Karpas-422 (cell line): ENCODE results near the gene MAPKAPK3. TPM values are rescaled to one million over a fixed set of nuclear protein-coding genes. Genes with fewer than 3 reads are reported as not detected.

Source experiments
- DNase-seq: peaks from one replicate; pipeline ENCODE4 v3.0.0-alpha.2; 2015
- H2AFZ ChIP-seq: fragments of 200-600 bp; sonication (generic); 2 replicates; pipeline ENCODE4 v1.6.1; 2014; ENCODE audit warnings: antibody characterized with exemption, low read length, mixed read lengths
- H3K27ac ChIP-seq: fragments of 200-600 bp; sonication (generic); 2 replicates; pipeline ENCODE4 v1.5.1; 2014; ENCODE audit warnings: mild to moderate bottlenecking, low read length, moderate library complexity
- H3K27me3 ChIP-seq: fragments of 200-600 bp; sonication (generic); 2 replicates; pipeline ENCODE4 v1.6.1; 2014; ENCODE audit warnings: low read length, mixed read lengths
- H3K36me3 ChIP-seq: fragments of 200-600 bp; sonication (generic); 2 replicates; pipeline ENCODE4 v1.6.1; 2014; ENCODE audit warnings: low read length, mixed read lengths; ENCODE audit not compliant: insufficient read depth
- H3K4me1 ChIP-seq: fragments of 200-600 bp; sonication (generic); 2 replicates; pipeline ENCODE4 v1.6.1; 2014; ENCODE audit warnings: mild to moderate bottlenecking, low read length, mixed read lengths
- H3K4me2 ChIP-seq: fragments of 200-600 bp; sonication (generic); 2 replicates; pipeline ENCODE4 v1.6.1; 2014; ENCODE audit warnings: low read length, low read depth, mild to moderate bottlenecking; ENCODE audit not compliant: poor library complexity, severe bottlenecking
- H3K4me3 ChIP-seq: fragments of 200-600 bp; sonication (generic); 2 replicates; pipeline ENCODE4 v1.5.1; 2014; ENCODE audit warnings: mild to moderate bottlenecking, antibody characterized with exemption, low read length, mixed read lengths
- H3K79me2 ChIP-seq: fragments of 200-600 bp; sonication (generic); 2 replicates; pipeline ENCODE4 v1.6.1; 2014; ENCODE audit warnings: mild to moderate bottlenecking, low read length, mixed read lengths
- H3K9ac ChIP-seq: fragments of 200-600 bp; sonication (generic); 2 replicates; pipeline ENCODE4 v1.6.0; 2014; ENCODE audit warnings: low read length
- H3K9me2 ChIP-seq: fragments of 200-600 bp; sonication (generic), shearing (Covaris generic); replicated peaks from 2 replicates; pipeline ENCODE4 v1.6.0; 2014; ENCODE audit warnings: mild to moderate bottlenecking, low read length, moderate library complexity; ENCODE audit not compliant: insufficient read depth
- H3K9me3 ChIP-seq: fragments of 300-700, 200-600 bp; sonication (generic); 2 replicates; pipeline ENCODE4 v1.6.1; 2014; ENCODE audit warnings: low read length, mixed read lengths
- H4K20me1 ChIP-seq: fragments of 200-600 bp; sonication (generic); 2 replicates; pipeline ENCODE4 v1.6.1; 2014; ENCODE audit warnings: mild to moderate bottlenecking, antibody characterized with exemption, low read length, low read depth; ENCODE audit not compliant: insufficient read depth
- total RNA-seq: library from RNA; depleted of rRNA; stranded (reverse); fragments of >200 nt; shearing (Covaris generic); gene quantifications from 2 replicates; pipeline ENCODE4 v1.2.3, GENCODE V29; 2014; ENCODE audit warnings: low replicate concordance

The MAPKAPK3 gene
- total RNA-seq, 1 experiment from 2014 or later, result 20.8 TPM

GRCh38 chr3:50616003-50616769 lies 765 bp upstream of the MAPKAPK3 start:
- peak overlapping the region; percentile 58 for H2AFZ ChIP-seq

GRCh38 chr3:50616770-50617095 lies 218 bp upstream of the MAPKAPK3 start:
- H3K27me3 ChIP-seq, result no peaks in the 10 kb centered on the region; the same call in 1 of the 2 replicates
- no peaks in the 10 kb centered on the region for H3K9me3 ChIP-seq
- peak overlapping the region; percentile 58 for H2AFZ ChIP-seq
- H3K4me1 ChIP-seq, result peaks cover 25% of the 10 kb centered on the region
- no peaks in the 10 kb centered on the region for H3K9me2 ChIP-seq
- H3K36me3 ChIP-seq, result no peaks in the 10 kb centered on the region
- H4K20me1 ChIP-seq, result peaks cover 10% of the 10 kb centered on the region; the same call in 1 of the 2 replicates
- DNase-seq, result peak; percentile 96
- H3K4me2 ChIP-seq, result peak overlapping the region; percentile 87
- H3K27ac ChIP-seq, result 0 out of 2 replicates have a peak overlapping the region, but pooled peaks have one; percentile 7
- peak overlapping the region; percentile 60 for H3K9ac ChIP-seq
- H3K4me3 ChIP-seq, result peak overlapping the region; percentile 64
- H3K79me2 ChIP-seq, result no peaks in the 10 kb centered on the region

More at GRCh38 chr3:50616003-50616769, 765 bp upstream of the MAPKAPK3 start:
- peak; percentile 94 for DNase-seq
- no peaks in the 10 kb centered on the region for H3K36me3 ChIP-seq
- H3K4me1 ChIP-seq, result peaks cover 30% of the 10 kb centered on the region
- peak overlapping the region; percentile 60 for H3K9ac ChIP-seq
- H3K27me3 ChIP-seq, result no peaks in the 10 kb centered on the region; the same call in 1 of the 2 replicates
- 0 out of 2 replicates have a peak overlapping the region, but pooled peaks have one; percentile 7 for H3K27ac ChIP-seq
- H3K79me2 ChIP-seq, result no peaks in the 10 kb centered on the region
- H3K9me2 ChIP-seq, result no peaks in the 10 kb centered on the region
- H3K4me3 ChIP-seq, result peak overlapping the region; percentile 64
- peak overlapping the region; percentile 87 for H3K4me2 ChIP-seq
- peaks cover 12% of the 10 kb centered on the region; the same call in 1 of the 2 replicates for H4K20me1 ChIP-seq
- no peaks in the 10 kb centered on the region for H3K9me3 ChIP-seq

DNA sequence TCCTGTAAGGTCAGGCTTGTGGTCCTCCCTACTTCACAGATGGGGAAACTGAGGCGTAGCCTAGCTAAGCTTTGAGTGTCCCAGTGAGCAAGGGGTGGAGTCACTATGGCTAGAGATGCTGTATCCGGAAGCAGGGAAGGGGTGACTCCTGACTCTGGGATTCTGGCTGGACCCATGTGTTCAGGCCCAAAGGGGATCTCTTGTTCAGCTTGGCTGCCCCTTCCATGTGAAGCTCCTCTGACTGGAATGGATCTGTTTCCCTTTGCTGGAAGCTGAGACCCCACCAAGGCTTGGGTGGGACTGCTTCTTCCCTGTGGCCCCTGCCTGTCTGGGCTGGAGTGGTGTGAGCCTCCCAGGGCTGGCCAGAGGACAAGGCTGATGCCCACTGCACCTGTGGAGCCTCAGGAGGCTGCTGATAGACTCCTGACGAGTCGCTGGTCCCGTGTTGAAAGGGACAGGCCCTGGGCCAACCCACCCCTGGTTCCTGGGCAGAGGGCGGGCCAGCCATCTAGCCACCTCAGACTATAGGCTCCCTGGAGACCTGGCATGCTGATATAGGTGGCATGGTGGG lies 1.0 kb downstream of the MAPKAPK3 start:
- Histone ChIP-seq H3K4me3 (peak overlapping the region; percentile 86), H4K20me1 (peaks cover 4% of the 10 kb centered on the region; the same call in 1 of the 2 replicates), H3K27ac (no peak overlapping the region), H3K9me2 (no peaks in the 10 kb centered on the region), H3K4me2 (peak overlapping the region; percentile 96), H2AFZ (peak overlapping the region; percentile 99; the same call in 1 of the 2 replicates), H3K36me3 (no peaks in the 10 kb centered on the region), H3K79me2 (no peaks in the 10 kb centered on the region), H3K9me3 (no peaks in the 10 kb centered on the region), H3K4me1 (peaks cover 20% of the 10 kb centered on the region), H3K9ac (peak overlapping the region; percentile 81), H3K27me3 (no peaks in the 10 kb centered on the region; the same call in 1 of the 2 replicates)
- no peak for DNase-seq

DNA sequence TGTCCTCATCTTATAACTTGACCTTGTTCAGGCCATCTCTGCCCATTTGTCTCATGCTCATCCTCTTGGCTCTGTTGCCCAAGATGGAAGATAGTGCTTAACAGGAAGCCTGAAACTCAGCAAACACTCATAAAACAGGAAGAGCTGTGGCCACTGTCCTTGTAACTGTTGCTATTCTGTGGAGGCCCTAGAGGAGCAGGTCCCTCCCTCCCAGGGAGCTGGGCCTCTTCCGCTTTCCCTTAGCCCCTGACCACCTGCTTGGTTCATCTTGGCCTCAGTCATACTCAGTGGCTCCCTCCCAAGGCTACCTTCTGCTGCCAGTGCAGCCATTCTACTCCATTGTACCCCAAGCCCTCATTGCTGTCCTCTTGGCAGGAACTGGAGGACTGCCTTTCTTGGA lies 3.5 kb downstream of the MAPKAPK3 start:
- Histone ChIP-seq H3K9ac (no peak overlapping the region), H4K20me1 (peaks cover 13% of the 10 kb centered on the region), H3K36me3 (no peaks in the 10 kb centered on the region), H3K4me3 (no peak overlapping the region), H3K9me3 (no peaks in the 10 kb centered on the region), H3K27ac (no peak overlapping the region), H3K4me2 (no peak overlapping the region), H2AFZ (no peak overlapping the region), H3K27me3 (no peaks in the 10 kb centered on the region; the same call in 1 of the 2 replicates), H3K4me1 (peaks cover 20% of the 10 kb centered on the region), H3K79me2 (no peaks in the 10 kb centered on the region), H3K9me2 (no peaks in the 10 kb centered on the region)
- DNase-seq, result no peak

GRCh38 chr3:50620820-50621219 lies 3.9 kb downstream of the MAPKAPK3 start:
- no peak overlapping the region for H3K4me3 ChIP-seq
- H2AFZ ChIP-seq, result no peak overlapping the region
- H3K9me3 ChIP-seq, result no peaks in the 10 kb centered on the region
- no peaks in the 10 kb centered on the region; the same call in 1 of the 2 replicates for H3K27me3 ChIP-seq
- no peak overlapping the region for H3K27ac ChIP-seq
- no peaks in the 10 kb centered on the region for H3K36me3 ChIP-seq
- DNase-seq, result no peak
- no peaks in the 10 kb centered on the region for H3K9me2 ChIP-seq
- no peaks in the 10 kb centered on the region for H3K79me2 ChIP-seq
- peaks cover 20% of the 10 kb centered on the region for H3K4me1 ChIP-seq
- peaks cover 13% of the 10 kb centered on the region for H4K20me1 ChIP-seq
- H3K4me2 ChIP-seq, result no peak overlapping the region
- H3K9ac ChIP-seq, result no peak overlapping the region

DNA sequence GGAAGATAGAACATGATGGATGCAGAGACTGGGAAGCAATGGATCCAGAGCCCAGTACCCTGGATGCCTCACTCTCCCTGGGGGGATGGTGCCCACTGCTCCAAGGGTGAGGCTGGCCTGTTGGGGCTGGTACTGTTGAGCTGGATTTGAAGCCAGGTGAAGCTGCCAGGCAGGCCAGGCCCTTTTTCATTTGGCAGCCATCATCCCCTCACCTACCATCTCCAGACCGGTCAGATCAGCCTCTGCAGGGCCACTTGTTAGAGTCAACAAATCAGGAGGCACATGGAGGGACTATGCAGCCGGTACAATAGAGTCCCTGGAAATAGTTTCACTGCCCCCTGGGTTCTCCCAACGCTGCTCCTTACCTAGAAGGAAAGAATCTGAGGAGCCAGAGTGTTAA lies 5.9 kb downstream of the MAPKAPK3 start:
- H3K4me2 ChIP-seq, result no peak overlapping the region
- H3K4me1 ChIP-seq, result peaks cover 3% of the 10 kb centered on the region
- DNase-seq, result no peak
- H3K4me3 ChIP-seq, result no peak overlapping the region
- no peaks in the 10 kb centered on the region for H3K36me3 ChIP-seq
- H4K20me1 ChIP-seq, result peaks cover 21% of the 10 kb centered on the region
- H3K9ac ChIP-seq, result no peak overlapping the region
- no peak overlapping the region for H2AFZ ChIP-seq
- H3K79me2 ChIP-seq, result no peaks in the 10 kb centered on the region
- no peaks in the 10 kb centered on the region; the same call in 1 of the 2 replicates for H3K27me3 ChIP-seq
- no peaks in the 10 kb centered on the region for H3K9me2 ChIP-seq
- H3K27ac ChIP-seq, result no peak overlapping the region
- H3K9me3 ChIP-seq, result no peaks in the 10 kb centered on the region

- Histone ChIP-seq H3K9me3 (no peaks in the 10 kb centered on the region), H3K27me3 (no peaks in the 10 kb centered on the region), H3K9me2 (no peaks in the 10 kb centered on the region), H2AFZ (no peak overlapping the region), H4K20me1 (peaks cover 17% of the 10 kb centered on the region), H3K4me1 (no peaks in the 10 kb centered on the region; the same call in 1 of the 2 replicates), H3K9ac (no peak overlapping the region), H3K4me3 (no peak overlapping the region), H3K79me2 (no peaks in the 10 kb centered on the region), H3K36me3 (no peaks in the 10 kb centered on the region), H3K27ac (no peak overlapping the region), H3K4me2 (no peak overlapping the region)
- no peak for DNase-seq
These were observed 7.0 kb downstream of the MAPKAPK3 start for GRCh38 chr3:50623840-50624474.

- H3K4me2 ChIP-seq, result no peak overlapping the region
- H3K9ac ChIP-seq, result no peak overlapping the region
- no peaks in the 10 kb centered on the region for H3K9me2 ChIP-seq
- H3K27ac ChIP-seq, result no peak overlapping the region
- H2AFZ ChIP-seq, result no peak overlapping the region
- H3K27me3 ChIP-seq, result no peaks in the 10 kb centered on the region
- H3K79me2 ChIP-seq, result no peaks in the 10 kb centered on the region
- H3K4me1 ChIP-seq, result no peaks in the 10 kb centered on the region; the same call in 1 of the 2 replicates
- no peaks in the 10 kb centered on the region for H3K9me3 ChIP-seq
- no peaks in the 10 kb centered on the region for H3K36me3 ChIP-seq
- H4K20me1 ChIP-seq, result peaks cover 17% of the 10 kb centered on the region
- H3K4me3 ChIP-seq, result no peak overlapping the region
- no peak for DNase-seq
These were observed 7.7 kb downstream of the MAPKAPK3 start for GRCh38 chr3:50624634-50625033.
